Ascending aorta (tissue), 2 donors: ENCODE results near the gene ST8SIA5. TPM values are rescaled to one million over a fixed set of nuclear protein-coding genes. Genes with fewer than 3 reads are reported as not detected.

Experiments used
- DNase-seq, 2 donors: peaks; one replicate each; pipeline ENCODE4 v3.0.0-alpha.2; 2019; ENCODE audit warnings: low spot score in 2 of 2
- H3K27ac ChIP-seq, 2 donors: fragments of 200-600 bp; sonication (generic); one replicate each; pipeline ENCODE4 v1.5.1; 2016 to 2017; ENCODE audit warnings: mild to moderate bottlenecking in 1 of 2
- H3K27me3 ChIP-seq: fragments of 200-600 bp; sonication (generic); one replicate; pipeline ENCODE4 v1.5.1; 2017
- H3K36me3 ChIP-seq, 2 donors: fragments of 200-600 bp; sonication (generic); one replicate each; pipeline ENCODE4 v1.5.1; 2016
- H3K4me1 ChIP-seq, 2 donors: fragments of 200-600 bp; sonication (generic); one replicate each; pipeline ENCODE4 v1.5.1; 2016 to 2017; ENCODE audit warnings: mild to moderate bottlenecking in 1 of 2
- H3K4me3 ChIP-seq, 2 donors: fragments of 200-600 bp; sonication (generic); one replicate each; pipeline ENCODE4 v1.5.1; 2016 to 2017; ENCODE audit warnings: mild to moderate bottlenecking in 1 of 2
- H3K9me3 ChIP-seq, 2 donors: fragments of 200-600 bp; sonication (generic); one replicate each; pipeline ENCODE4 v1.5.1; 2016
- intact Hi-C: fragments of 100-400 bp; cut with DNase I; formaldehyde crosslinking; loops from one replicate; pipeline ENCODE4 v1.15.1; 2023
- total RNA-seq: library from RNA; depleted of rRNA; stranded (reverse); fragments of >200 nt; gene quantifications from one replicate; pipeline ENCODE4 v1.1.0, GENCODE V29; 2016
- TF ChIP-seq, protein P1 (sequence below), 3 experiments: fragments of 200-600 bp in 2 of 3; fragments of 450-650 bp in 1 of 3; sonication (generic) in 2 of 3; IDR thresholded peaks; one replicate each; pipeline ENCODE4 v1.5.1; 2016 to 2019; ENCODE audit warnings: antibody characterized with exemption in 3 of 3, mild to moderate bottlenecking in 1 of 3, moderate library complexity in 1 of 3

Gene ST8SIA5
- total RNA-seq, 1 donor from 2014 or later = 0.11 TPM

DNA sequence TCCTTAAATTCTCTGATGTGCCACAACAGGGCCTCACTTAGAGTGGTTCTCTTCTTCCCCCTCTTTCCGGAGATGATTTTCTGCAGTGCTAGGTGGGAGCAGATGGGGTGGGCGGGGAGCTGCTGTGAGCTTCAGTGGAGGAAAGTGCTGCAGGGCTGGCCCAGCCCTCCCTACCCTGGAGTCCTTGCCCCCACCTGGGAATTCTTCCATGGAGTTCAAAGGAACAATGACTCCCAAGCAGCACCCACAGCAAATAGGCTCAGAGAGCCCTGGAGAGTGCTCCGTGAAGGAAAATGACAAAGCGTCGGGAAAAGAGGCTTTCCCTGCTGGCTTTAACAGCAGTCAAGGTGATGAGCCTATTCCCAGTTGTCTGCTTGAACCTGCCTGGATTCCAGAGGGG lies 128.6 kb downstream of the ST8SIA5 start:
- DNase-seq = no peak
- Histone ChIP-seq H3K36me3 (no peaks in the 10 kb centered on the region), H3K4me3 (no peak overlapping the region), H3K9me3 (no peaks in the 10 kb centered on the region), H3K4me1 (no peaks in the 10 kb centered on the region), H3K27ac (no peak overlapping the region), H3K27me3 (no peaks in the 10 kb centered on the region)
- intact Hi-C loops = no loop called here
- TF ChIP-seq, protein P1, sequence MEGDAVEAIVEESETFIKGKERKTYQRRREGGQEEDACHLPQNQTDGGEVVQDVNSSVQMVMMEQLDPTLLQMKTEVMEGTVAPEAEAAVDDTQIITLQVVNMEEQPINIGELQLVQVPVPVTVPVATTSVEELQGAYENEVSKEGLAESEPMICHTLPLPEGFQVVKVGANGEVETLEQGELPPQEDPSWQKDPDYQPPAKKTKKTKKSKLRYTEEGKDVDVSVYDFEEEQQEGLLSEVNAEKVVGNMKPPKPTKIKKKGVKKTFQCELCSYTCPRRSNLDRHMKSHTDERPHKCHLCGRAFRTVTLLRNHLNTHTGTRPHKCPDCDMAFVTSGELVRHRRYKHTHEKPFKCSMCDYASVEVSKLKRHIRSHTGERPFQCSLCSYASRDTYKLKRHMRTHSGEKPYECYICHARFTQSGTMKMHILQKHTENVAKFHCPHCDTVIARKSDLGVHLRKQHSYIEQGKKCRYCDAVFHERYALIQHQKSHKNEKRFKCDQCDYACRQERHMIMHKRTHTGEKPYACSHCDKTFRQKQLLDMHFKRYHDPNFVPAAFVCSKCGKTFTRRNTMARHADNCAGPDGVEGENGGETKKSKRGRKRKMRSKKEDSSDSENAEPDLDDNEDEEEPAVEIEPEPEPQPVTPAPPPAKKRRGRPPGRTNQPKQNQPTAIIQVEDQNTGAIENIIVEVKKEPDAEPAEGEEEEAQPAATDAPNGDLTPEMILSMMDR (IDR thresholded peaks at IDR 0.05) = no peak

DNA sequence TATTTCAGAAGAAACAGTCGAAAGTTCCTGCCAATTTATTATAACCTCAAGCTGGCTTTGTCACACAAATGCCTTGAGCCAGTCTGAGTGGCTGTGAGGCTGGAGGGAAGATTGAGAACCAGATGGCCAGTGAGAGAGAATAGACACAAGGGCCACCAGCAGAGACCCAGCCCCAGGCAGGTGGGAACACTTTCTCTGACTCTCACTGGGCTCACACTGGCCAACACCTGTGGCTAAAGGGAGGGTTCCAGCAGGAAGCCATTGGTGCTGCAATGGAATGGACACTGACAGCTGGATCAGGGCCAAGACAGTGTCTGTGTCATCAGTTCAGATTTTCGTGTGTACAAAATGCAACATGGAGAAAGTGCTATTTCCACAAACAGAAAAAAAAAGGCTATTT lies 129.7 kb downstream of the ST8SIA5 start:
- H3K27me3 ChIP-seq = no peaks in the 10 kb centered on the region
- TF ChIP-seq, protein P1 (IDR thresholded peaks at IDR 0.05) = no peak
- intact Hi-C loops = no loop called here
- H3K4me3 ChIP-seq = no peak overlapping the region
- no peaks in the 10 kb centered on the region for H3K4me1 ChIP-seq
- H3K36me3 ChIP-seq = no peaks in the 10 kb centered on the region
- no peak overlapping the region for H3K27ac ChIP-seq
- H3K9me3 ChIP-seq = no peaks in the 10 kb centered on the region
- no peak for DNase-seq

DNA sequence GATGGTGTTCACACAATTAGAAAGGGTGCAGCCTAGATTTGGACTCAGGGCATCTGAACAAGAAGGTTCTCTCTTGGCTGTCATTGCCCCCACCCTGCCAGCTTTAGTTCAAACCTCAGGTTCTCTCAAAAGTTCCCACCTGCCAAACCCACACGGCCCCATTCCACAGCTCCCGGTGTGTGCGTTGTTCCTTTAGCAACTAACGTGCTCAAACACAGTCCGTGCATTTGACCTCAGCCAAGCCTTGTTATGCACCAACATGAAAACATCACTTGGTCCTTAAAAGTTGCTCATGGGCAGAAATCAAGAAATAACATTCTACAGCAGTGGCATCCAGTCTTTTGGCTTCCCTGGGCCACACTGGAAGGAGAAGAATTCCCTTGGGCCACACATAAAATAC lies 131.8 kb downstream of the ST8SIA5 start:
- intact Hi-C loops = no loop called here
- H3K4me3 ChIP-seq = no peak overlapping the region
- TF ChIP-seq, protein P1 (IDR thresholded peaks at IDR 0.05) = no peak

DNA sequence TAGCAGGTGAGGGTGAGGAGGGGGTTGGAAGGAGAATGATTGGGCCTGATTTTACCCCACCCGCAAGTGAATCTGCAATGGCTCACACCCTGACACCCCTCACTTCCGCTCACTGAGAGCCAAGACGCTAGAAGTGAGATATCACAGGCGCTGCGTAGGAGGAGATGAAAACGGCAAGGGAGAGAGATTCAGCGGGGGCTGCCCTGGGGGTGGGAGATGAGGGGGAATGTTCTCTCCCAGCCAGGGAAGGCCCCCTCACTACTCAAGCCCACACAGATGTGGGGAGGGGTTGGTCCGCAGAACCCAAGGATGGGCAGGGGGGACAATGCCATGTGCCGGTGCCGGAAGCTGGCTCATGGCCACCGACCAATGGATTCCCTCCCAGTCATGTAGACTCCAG lies 132.7 kb downstream of the ST8SIA5 start:
- no peaks in the 10 kb centered on the region for H3K36me3 ChIP-seq
- H3K4me1 ChIP-seq = no peaks in the 10 kb centered on the region
- H3K4me3 ChIP-seq = no peak overlapping the region
- TF ChIP-seq, protein P1 (IDR thresholded peaks at IDR 0.05) = no peak
- H3K27me3 ChIP-seq = no peaks in the 10 kb centered on the region
- H3K27ac ChIP-seq = no peak overlapping the region
- no peak for DNase-seq
- intact Hi-C loops = no loop called here
- no peaks in the 10 kb centered on the region for H3K9me3 ChIP-seq

More for the DNA sequence above, 131.8 kb downstream of the ST8SIA5 start:
- H3K4me1 ChIP-seq = no peaks in the 10 kb centered on the region
- no peak overlapping the region for H3K27ac ChIP-seq
- no peaks in the 10 kb centered on the region for H3K9me3 ChIP-seq
- no peak for DNase-seq
- no peaks in the 10 kb centered on the region for H3K36me3 ChIP-seq
- H3K27me3 ChIP-seq = no peaks in the 10 kb centered on the region

DNA sequence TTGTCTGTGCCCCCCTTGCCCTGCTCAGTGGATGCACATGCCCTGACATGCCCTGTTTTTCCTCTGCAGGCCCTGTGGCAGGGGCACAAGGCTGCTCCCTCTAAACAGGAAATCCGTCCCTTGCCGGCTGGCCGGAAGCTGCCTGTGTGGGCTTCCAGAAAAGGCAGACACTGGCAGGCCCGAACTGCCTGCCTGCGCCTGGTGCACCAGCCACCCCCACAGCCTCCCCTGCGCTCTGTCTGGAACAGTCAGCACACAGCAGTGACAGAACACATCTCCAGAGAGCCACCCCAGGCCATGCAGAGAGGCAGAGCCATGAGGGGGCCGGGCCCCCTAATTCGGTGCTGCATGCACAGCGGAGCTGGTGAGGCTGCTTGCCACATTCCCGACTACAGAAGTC lies 133.3 kb downstream of the ST8SIA5 start:
- H3K4me1 ChIP-seq = no peaks in the 10 kb centered on the region
- no peaks in the 10 kb centered on the region for H3K27me3 ChIP-seq
- no peaks in the 10 kb centered on the region for H3K9me3 ChIP-seq
- intact Hi-C loops = no loop called here
- no peak for DNase-seq
- H3K27ac ChIP-seq = no peak overlapping the region
- TF ChIP-seq, protein P1 (IDR thresholded peaks at IDR 0.05) = no peak
- no peaks in the 10 kb centered on the region for H3K36me3 ChIP-seq
- H3K4me3 ChIP-seq = no peak overlapping the region

DNA sequence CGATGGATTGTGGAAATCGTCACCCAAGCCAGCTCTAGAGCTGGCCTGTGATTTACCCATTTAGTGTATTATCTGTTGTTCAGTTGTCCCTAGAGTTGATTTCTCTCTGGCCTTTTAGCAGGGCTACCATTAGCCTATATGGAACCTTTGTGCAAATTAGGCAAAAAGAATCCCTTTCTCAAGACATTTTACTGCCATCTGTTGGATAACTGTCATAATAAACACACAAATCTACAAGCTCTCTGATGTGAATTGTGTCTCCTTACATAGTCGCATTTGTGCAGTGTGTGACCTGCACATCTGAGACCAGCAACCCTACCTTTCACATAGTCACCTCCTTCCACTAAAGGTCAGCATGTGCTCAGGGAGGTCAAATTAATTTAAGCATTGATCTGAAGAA lies 133.9 kb downstream of the ST8SIA5 start:
- no peaks in the 10 kb centered on the region for H3K9me3 ChIP-seq
- no peak overlapping the region for H3K27ac ChIP-seq
- H3K27me3 ChIP-seq = no peaks in the 10 kb centered on the region
- DNase-seq = no peak
- TF ChIP-seq, protein P1 (IDR thresholded peaks at IDR 0.05) = no peak
- no peaks in the 10 kb centered on the region for H3K36me3 ChIP-seq
- H3K4me3 ChIP-seq = no peak overlapping the region
- intact Hi-C loops = no loop called here
- no peaks in the 10 kb centered on the region for H3K4me1 ChIP-seq
